Trophoblast cell (in vitro differentiated cells and primary cell): Measurements from ENCODE around the gene EPYC.

Source experiments
- DNase-seq, 2 donors: peaks; one replicate each; pipeline ENCODE4 v3.0.0-alpha.2; 2016
- H2AFZ ChIP-seq: 2 replicates; pipeline ENCODE4 v1.6.1; 2013; ENCODE audit warnings: low read length, moderate library complexity, mild to moderate bottlenecking; ENCODE audit not compliant: insufficient read depth, poor library complexity
- H2AK5ac ChIP-seq: 2 replicates; pipeline ENCODE4 v1.6.1; 2013; ENCODE audit warnings: mild to moderate bottlenecking, low read length
- H2BK120ac ChIP-seq: 2 replicates; pipeline ENCODE4 v1.6.1; 2013; ENCODE audit warnings: low read length, mild to moderate bottlenecking, moderate library complexity; ENCODE audit not compliant: insufficient read depth, poor library complexity
- H2BK12ac ChIP-seq: 2 replicates; pipeline ENCODE4 v1.6.1; 2013; ENCODE audit warnings: mild to moderate bottlenecking, low read length, moderate library complexity
- H2BK5ac ChIP-seq: 2 replicates; pipeline ENCODE4 v1.6.1; 2013; ENCODE audit warnings: low read length, low read depth, moderate library complexity, mild to moderate bottlenecking; ENCODE audit not compliant: poor library complexity
- H3K14ac ChIP-seq: 2 replicates; pipeline ENCODE4 v1.6.1; 2013; ENCODE audit warnings: mild to moderate bottlenecking, low read length
- H3K18ac ChIP-seq: 2 replicates; pipeline ENCODE4 v1.6.1; 2013; ENCODE audit warnings: mild to moderate bottlenecking, low read length
- H3K23ac ChIP-seq: 2 replicates; pipeline ENCODE4 v1.6.1; 2013; ENCODE audit warnings: low read length
- H3K27ac ChIP-seq: 2 replicates; pipeline ENCODE4 v1.5.1; 2013; ENCODE audit warnings: low read depth, mild to moderate bottlenecking, inconsistent platforms, low read length, moderate library complexity
- H3K27me3 ChIP-seq: 2 replicates; pipeline ENCODE4 v1.6.1; 2013; ENCODE audit warnings: inconsistent platforms, mild to moderate bottlenecking, low read length, moderate library complexity; ENCODE audit not compliant: insufficient read depth
- H3K36me3 ChIP-seq, 2 experiments: 1 replicate in 1 of 2; 2 replicates in 1 of 2; pipeline ENCODE4 v1.6.1; 2013; ENCODE audit warnings: low read length in 2 of 2, mild to moderate bottlenecking in 2 of 2, moderate library complexity in 1 of 2; ENCODE audit not compliant: insufficient read depth in 2 of 2, control insufficient read depth in 1 of 2
- H3K4ac ChIP-seq: 2 replicates; pipeline ENCODE4 v1.6.1; 2013; ENCODE audit warnings: low read depth, mild to moderate bottlenecking, low read length, moderate library complexity
- H3K4me1 ChIP-seq, 2 experiments: 1 replicate in 1 of 2; 2 replicates in 1 of 2; pipeline ENCODE4 v1.6.1; 2013; ENCODE audit warnings: low read length in 2 of 2, mild to moderate bottlenecking in 2 of 2, moderate library complexity in 1 of 2; ENCODE audit not compliant: insufficient read depth in 2 of 2, control insufficient read depth in 1 of 2
- H3K4me2 ChIP-seq: 2 replicates; pipeline ENCODE4 v1.6.1; 2013; ENCODE audit warnings: inconsistent platforms, mild to moderate bottlenecking, low read length, moderate library complexity
- H3K4me3 ChIP-seq: 2 replicates; pipeline ENCODE4 v1.5.1; 2013; ENCODE audit warnings: mild to moderate bottlenecking, low read depth, low read length, inconsistent platforms
- H3K79me1 ChIP-seq: one replicate; pipeline ENCODE4 v1.6.1; 2013; ENCODE audit warnings: low read length
- H3K79me2 ChIP-seq: 2 replicates; pipeline ENCODE4 v1.6.1; 2013; ENCODE audit warnings: low read length, mild to moderate bottlenecking; ENCODE audit not compliant: control insufficient read depth, insufficient read depth, poor library complexity
- H3K9ac ChIP-seq: 2 replicates; pipeline ENCODE4 v1.6.1; 2013; ENCODE audit warnings: mild to moderate bottlenecking, low read length
- H3K9me3 ChIP-seq: 2 replicates; pipeline ENCODE4 v1.6.1; 2013; ENCODE audit warnings: low read depth, mild to moderate bottlenecking, control low read depth, inconsistent platforms, low read length; ENCODE audit not compliant: insufficient read depth
- H4K12ac ChIP-seq: 2 replicates; pipeline ENCODE4 v1.6.1; 2013; ENCODE audit warnings: low read depth, mild to moderate bottlenecking, low read length, moderate library complexity
- H4K8ac ChIP-seq: 2 replicates; pipeline ENCODE4 v1.6.1; 2013; ENCODE audit warnings: low read depth, mild to moderate bottlenecking, low read length, moderate library complexity
- H4K91ac ChIP-seq: one replicate; pipeline ENCODE4 v1.6.1; 2013; ENCODE audit warnings: low read depth, mild to moderate bottlenecking, low read length, moderate library complexity
- WGBS: extraction: QIAGEN DNeasy Blood & Tissue Kit; methylation state at CpG from one replicate; pipeline ENCODE4 v1.1.7; 2013; ENCODE audit warnings: missing lambda C conversion rate; ENCODE audit not compliant: insufficient read length, insufficient coverage; ENCODE audit errors: extremely low coverage; 5-methylcytosine and 5-hydroxymethylcytosine counted together

The EPYC gene

DNA sequence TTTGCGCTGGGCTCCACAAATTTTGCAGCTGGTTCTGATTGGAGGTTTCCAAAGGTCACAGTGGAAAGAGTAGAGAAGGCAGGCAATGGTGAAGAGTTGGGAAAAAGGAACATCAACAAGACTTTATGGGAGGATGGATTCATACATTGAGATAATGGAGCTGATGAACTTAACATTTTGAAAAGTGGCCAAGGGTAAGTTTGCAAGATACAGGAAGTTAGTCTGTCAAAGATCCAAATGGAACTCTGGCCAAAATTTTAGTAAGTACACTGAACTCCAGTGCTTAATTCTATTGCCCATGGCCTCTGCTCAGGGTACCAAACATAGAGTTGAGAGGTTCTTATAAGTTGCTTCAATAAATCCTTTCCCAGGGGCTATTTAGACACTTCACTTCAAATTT, 65.4 kb downstream of the EPYC start:
- Histone ChIP-seq H4K91ac (no peak overlapping the region), H3K27me3 (no peaks in the 10 kb centered on the region), H3K36me3 (no peaks in the 10 kb centered on the region), H3K79me2 (no peaks in the 10 kb centered on the region), H3K18ac (no peak overlapping the region), H2BK5ac (no peak overlapping the region), H3K27ac (no peak overlapping the region), H3K4me2 (no peak overlapping the region), H3K79me1 (peaks cover 11% of the 10 kb centered on the region), H4K8ac (no peak overlapping the region), H3K4me3 (no peak overlapping the region), H2BK120ac (no peak overlapping the region), H2AFZ (no peak overlapping the region), H3K23ac (no peak overlapping the region), H3K9ac (no peak overlapping the region), H3K4ac (no peak overlapping the region), H3K9me3 (peaks cover 2% of the 10 kb centered on the region), H3K4me1 (peaks cover 16 to 17% of the 10 kb centered on the region in 2 experiments), H2BK12ac (no peak overlapping the region), H4K12ac (no peak overlapping the region), H3K14ac (no peak overlapping the region), H2AK5ac (no peak overlapping the region)
- no CpG with 5 or more reads among the region's 1 CpG for WGBS
- no peak for DNase-seq

DNA sequence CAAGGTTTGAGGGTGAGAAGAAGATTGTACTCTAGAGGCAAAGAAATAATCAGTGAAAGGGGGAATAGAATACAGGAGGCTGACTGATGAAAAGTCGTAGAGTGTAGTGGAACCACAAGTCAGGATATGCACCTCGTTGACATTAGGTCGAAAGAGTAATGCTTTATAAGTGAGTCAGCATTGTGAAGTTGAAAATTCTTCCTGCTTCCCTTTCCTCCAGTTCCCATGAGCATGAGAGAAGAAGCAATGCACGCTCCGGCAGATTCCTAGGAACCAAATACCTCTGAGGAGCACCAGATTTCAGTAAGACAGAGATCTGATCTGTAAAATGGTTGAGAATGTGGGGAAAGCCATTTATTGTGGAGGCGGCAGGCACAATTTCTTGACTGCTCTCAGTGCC, 66.3 kb downstream of the EPYC start:
- Histone ChIP-seq H3K4ac (no peak overlapping the region), H3K27me3 (no peaks in the 10 kb centered on the region), H2AK5ac (no peak overlapping the region), H2AFZ (no peak overlapping the region), H3K79me1 (peaks cover 11% of the 10 kb centered on the region), H3K27ac (no peak overlapping the region), H4K91ac (no peak overlapping the region), H2BK12ac (no peak overlapping the region), H2BK120ac (peak overlapping the region; percentile 66), H3K4me1 (peaks cover 16 to 17% of the 10 kb centered on the region in 2 experiments), H3K79me2 (no peaks in the 10 kb centered on the region), H4K12ac (no peak overlapping the region), H3K4me2 (no peak overlapping the region), H3K23ac (no peak overlapping the region), H4K8ac (no peak overlapping the region), H3K14ac (no peak overlapping the region), H3K9ac (no peak overlapping the region), H2BK5ac (no peak overlapping the region), H3K4me3 (no peak overlapping the region), H3K9me3 (peaks cover 2% of the 10 kb centered on the region), H3K18ac (no peak overlapping the region), H3K36me3 (no peaks in the 10 kb centered on the region)
- DNase-seq = peak; percentile 60 to 86
- no CpG with 5 or more reads among the region's 6 CpGs for WGBS

DNA sequence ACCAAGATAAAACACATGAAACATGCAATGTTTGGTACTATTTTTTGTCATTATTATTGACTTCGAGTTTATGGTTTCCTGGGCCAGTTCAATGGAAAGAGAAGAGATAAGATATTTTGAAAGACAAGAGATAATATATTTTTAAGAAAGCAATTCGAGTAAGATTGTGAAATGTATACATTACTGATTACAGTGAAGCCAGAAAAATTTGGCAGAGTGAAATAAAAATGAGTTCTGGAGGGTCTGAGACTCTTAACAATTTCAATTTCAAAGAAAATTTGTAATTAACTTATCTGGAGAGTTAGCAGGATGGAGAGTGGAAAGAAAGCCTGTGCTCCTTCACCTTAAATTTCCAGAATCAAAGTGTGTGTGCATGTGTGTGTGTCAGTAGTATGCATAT, 67.1 kb downstream of the EPYC start:
- H3K4ac ChIP-seq = no peak overlapping the region
- H3K4me3 ChIP-seq = no peak overlapping the region
- H4K91ac ChIP-seq = no peak overlapping the region
- H3K27ac ChIP-seq = no peak overlapping the region
- no peak overlapping the region for H3K9ac ChIP-seq
- peaks cover 2% of the 10 kb centered on the region for H3K9me3 ChIP-seq
- H4K8ac ChIP-seq = no peak overlapping the region
- peaks cover 16 to 17% of the 10 kb centered on the region in 2 experiments for H3K4me1 ChIP-seq
- H2AK5ac ChIP-seq = no peak overlapping the region
- H3K79me2 ChIP-seq = no peaks in the 10 kb centered on the region
- no peaks in the 10 kb centered on the region for H3K27me3 ChIP-seq
- H3K14ac ChIP-seq = no peak overlapping the region
- DNase-seq = no peak
- H2BK5ac ChIP-seq = no peak overlapping the region
- H2BK120ac ChIP-seq = no peak overlapping the region
- H3K4me2 ChIP-seq = no peak overlapping the region
- no CpG with 5 or more reads among the region's 2 CpGs for WGBS
- peaks cover 11% of the 10 kb centered on the region for H3K79me1 ChIP-seq
- no peak overlapping the region for H4K12ac ChIP-seq
- H3K18ac ChIP-seq = no peak overlapping the region
- H3K23ac ChIP-seq = no peak overlapping the region
- no peak overlapping the region for H2BK12ac ChIP-seq
- no peaks in the 10 kb centered on the region for H3K36me3 ChIP-seq
- H2AFZ ChIP-seq = no peak overlapping the region

DNA sequence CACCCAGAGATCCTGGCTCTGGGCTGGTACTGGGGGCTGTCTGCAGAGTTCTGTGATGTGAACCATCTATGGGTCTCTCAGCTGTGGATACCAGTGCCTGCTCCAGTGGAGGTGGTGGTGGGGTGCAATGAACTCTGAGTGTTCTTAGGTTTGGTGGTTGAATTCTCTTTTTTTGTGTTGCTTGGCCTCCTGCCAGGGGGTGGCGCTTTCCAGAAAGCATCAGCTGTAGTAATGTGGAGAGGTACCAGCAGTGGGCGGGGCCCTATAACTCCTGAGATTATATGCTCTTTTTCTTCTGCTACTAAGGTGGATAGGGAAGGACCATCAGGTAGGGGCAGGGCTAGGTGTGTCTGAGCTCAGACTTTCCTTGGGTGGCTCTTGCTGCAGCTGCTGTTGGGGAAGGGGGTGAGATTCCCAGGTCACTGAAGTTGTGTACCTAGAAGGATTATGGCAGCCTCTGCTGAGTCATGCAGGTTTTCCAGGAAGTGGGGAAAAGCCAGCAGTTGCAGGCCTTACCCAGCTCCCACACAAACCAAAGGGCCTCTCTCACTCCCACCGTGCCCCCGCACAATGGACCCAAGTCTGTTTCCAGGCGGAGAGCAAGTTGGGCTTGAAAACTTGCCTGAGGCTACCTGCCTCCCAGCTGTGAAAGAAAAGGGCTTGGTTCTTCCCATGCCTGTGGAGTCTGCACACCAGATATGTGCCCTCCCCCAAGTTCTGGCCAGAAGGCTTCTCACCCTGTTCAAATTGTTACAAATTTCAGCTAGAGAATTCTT, 68.4 kb downstream of the EPYC start:
- Histone ChIP-seq H2AK5ac (no peak overlapping the region), H3K23ac (no peak overlapping the region), H4K12ac (no peak overlapping the region), H3K27ac (peak overlapping the region; percentile 24), H3K27me3 (no peaks in the 10 kb centered on the region), H3K4ac (no peak overlapping the region), H3K9me3 (peaks cover 2% of the 10 kb centered on the region), H3K9ac (no peak overlapping the region), H2AFZ (peak overlapping the region; percentile 47), H4K8ac (peak overlapping the region; percentile 21), H3K36me3 (no peaks in the 10 kb centered on the region), H2BK12ac (peak overlapping the region; percentile 39), H3K4me3 (no peak overlapping the region), H3K4me1 (peaks cover 16 to 17% of the 10 kb centered on the region in 2 experiments), H3K79me2 (no peaks in the 10 kb centered on the region), H3K14ac (peak overlapping the region; percentile 2), H3K4me2 (no peak overlapping the region), H4K91ac (peak overlapping the region; percentile 48), H2BK5ac (peak overlapping the region; percentile 21), H3K79me1 (peaks cover 11% of the 10 kb centered on the region), H3K18ac (no peak overlapping the region), H2BK120ac (peak overlapping the region; percentile 31)
- no peak for DNase-seq
- no CpG with 5 or more reads among the region's 5 CpGs for WGBS
